Measurements from ENCODE around the gene OBSCN. TPM values are rescaled to one million over a fixed set of nuclear protein-coding genes. Genes with fewer than 3 reads are reported as not detected.

The OBSCN gene
- total RNA-seq, 1 donor from 2014 or later = 5.1 TPM

DNA sequence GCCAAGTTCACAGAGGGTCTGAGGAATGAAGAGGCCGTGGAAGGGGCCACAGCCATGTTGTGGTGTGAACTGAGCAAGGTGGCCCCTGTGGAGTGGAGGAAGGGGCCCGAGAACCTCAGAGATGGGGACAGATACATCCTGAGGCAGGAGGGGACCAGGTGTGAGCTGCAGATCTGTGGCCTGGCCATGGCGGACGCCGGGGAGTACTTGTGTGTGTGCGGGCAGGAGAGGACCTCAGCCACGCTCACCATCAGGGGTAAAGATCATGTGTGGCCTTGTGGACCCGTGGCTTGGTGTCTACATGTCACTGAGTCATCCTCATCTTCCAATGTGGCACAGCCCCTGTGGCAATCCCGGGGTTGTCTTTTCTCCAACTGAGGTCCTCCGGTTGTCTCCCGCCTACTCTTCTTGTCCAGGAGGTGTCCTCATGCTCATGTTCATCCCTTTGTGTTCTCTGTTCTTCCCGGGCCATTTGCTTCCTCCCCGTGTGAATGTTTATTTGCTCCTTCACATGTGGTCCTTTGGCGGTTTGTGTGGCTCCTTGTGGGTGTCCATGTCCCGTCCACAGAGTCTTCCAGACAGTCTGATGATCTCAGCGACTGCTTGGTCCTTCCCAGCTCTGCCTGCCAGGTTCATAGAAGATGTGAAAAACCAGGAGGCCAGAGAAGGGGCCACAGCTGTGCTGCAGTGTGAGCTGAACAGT is 84.2 kb downstream of the OBSCN start:
- Histone ChIP-seq H3K27ac (no peak overlapping the region), H3F3A (ENCODE audit: low read depth) (no peaks in the 10 kb centered on the region), H4K20me1 (ENCODE audit: low read depth) (no peaks in the 10 kb centered on the region), H3K9ac (no peak overlapping the region), H3K4me2 (no peak overlapping the region), H3K9me3 (ENCODE audit: low read depth) (no peaks in the 10 kb centered on the region), H3K4me3 (no peak overlapping the region), H3K27me3 (no peaks in the 10 kb centered on the region), H2AFZ (replicated peaks) (no peak overlapping the region), H3K79me2 (ENCODE audit: low read depth) (no peaks in the 10 kb centered on the region), H3K4me1 (no peaks in the 10 kb centered on the region), H3K36me3 (no peaks in the 10 kb centered on the region)
- Mint-ChIP-seq H3K27ac (peak overlapping the region; percentile 69), H3K27me3 (ENCODE audit: insufficient read depth, low read depth) (peaks cover 8% of the 10 kb centered on the region), H3K4me1 (no peaks in the 10 kb centered on the region), H3K4me3 (no peak overlapping the region), H3K9me3 (peaks cover 2% of the 10 kb centered on the region), H3K36me3 (peaks cover 34% of the 10 kb centered on the region)
- no peak for DNase-seq (ENCODE audit: low spot score)
- no peak for TF ChIP-seq EZH2phosphoT487 (IDR thresholded peaks at IDR 0.05)
- TF ChIP-seq, protein P1, sequence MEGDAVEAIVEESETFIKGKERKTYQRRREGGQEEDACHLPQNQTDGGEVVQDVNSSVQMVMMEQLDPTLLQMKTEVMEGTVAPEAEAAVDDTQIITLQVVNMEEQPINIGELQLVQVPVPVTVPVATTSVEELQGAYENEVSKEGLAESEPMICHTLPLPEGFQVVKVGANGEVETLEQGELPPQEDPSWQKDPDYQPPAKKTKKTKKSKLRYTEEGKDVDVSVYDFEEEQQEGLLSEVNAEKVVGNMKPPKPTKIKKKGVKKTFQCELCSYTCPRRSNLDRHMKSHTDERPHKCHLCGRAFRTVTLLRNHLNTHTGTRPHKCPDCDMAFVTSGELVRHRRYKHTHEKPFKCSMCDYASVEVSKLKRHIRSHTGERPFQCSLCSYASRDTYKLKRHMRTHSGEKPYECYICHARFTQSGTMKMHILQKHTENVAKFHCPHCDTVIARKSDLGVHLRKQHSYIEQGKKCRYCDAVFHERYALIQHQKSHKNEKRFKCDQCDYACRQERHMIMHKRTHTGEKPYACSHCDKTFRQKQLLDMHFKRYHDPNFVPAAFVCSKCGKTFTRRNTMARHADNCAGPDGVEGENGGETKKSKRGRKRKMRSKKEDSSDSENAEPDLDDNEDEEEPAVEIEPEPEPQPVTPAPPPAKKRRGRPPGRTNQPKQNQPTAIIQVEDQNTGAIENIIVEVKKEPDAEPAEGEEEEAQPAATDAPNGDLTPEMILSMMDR (IDR thresholded peaks at IDR 0.05) = no peak

- H3K9ac ChIP-seq = no peak overlapping the region
- Mint-ChIP-seq H3K27ac (peak overlapping the region; percentile 69), H3K4me3 (no peak overlapping the region), H3K27me3 (ENCODE audit: insufficient read depth, low read depth) (peaks cover 6% of the 10 kb centered on the region), H3K4me1 (no peaks in the 10 kb centered on the region), H3K36me3 (peaks cover 35% of the 10 kb centered on the region), H3K9me3 (peaks cover 2% of the 10 kb centered on the region)
- H3K79me2 ChIP-seq (ENCODE audit: low read depth) = no peaks in the 10 kb centered on the region
- H3K27ac ChIP-seq = no peak overlapping the region
- no peaks in the 10 kb centered on the region for H3K9me3 ChIP-seq (ENCODE audit: low read depth)
- TF ChIP-seq EZH2 (IDR thresholded peaks at IDR 0.05) (no peak), EZH2phosphoT487 (IDR thresholded peaks at IDR 0.05) (no peak)
- TF ChIP-seq, protein P1 (IDR thresholded peaks at IDR 0.05) = no peak
- no peaks in the 10 kb centered on the region for H3F3A ChIP-seq (ENCODE audit: low read depth)
- no peak overlapping the region for H2AFZ ChIP-seq (replicated peaks)
- no peaks in the 10 kb centered on the region for H3K27me3 ChIP-seq
- no peak overlapping the region for H3K4me2 ChIP-seq
- H4K20me1 ChIP-seq (ENCODE audit: low read depth) = no peaks in the 10 kb centered on the region
- DNase-seq (ENCODE audit: low spot score) = no peak
- H3K4me3 ChIP-seq = no peak overlapping the region
- H3K36me3 ChIP-seq = no peaks in the 10 kb centered on the region
- no peaks in the 10 kb centered on the region for H3K4me1 ChIP-seq
These were observed 84.7 kb downstream of the OBSCN start for GRCh38 chr1:228292609-228292911.

DNA sequence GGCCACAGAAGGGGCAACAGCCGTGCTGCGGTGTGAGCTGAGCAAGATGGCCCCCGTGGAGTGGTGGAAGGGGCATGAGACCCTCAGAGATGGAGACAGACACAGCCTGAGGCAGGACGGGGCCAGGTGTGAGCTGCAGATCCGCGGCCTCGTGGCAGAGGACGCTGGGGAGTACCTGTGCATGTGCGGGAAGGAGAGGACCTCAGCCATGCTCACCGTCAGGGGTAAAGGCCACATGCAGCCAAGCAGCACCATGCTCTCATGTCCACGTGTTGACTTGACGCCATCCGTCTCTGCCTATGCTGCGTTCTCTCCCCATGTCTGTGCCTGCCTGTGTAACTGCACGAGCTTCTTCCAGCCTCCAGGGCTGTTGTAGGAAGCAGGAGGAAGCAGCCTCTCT is 85.5 kb downstream of the OBSCN start:
- TF ChIP-seq EZH2 (IDR thresholded peaks at IDR 0.05) (no peak), EZH2phosphoT487 (IDR thresholded peaks at IDR 0.05) (no peak)
- TF ChIP-seq, protein P1 (IDR thresholded peaks at IDR 0.05) = no peak
- H3K4me3 Mint-ChIP-seq = no peak overlapping the region
- H3K9me3 Mint-ChIP-seq = peaks cover 4% of the 10 kb centered on the region
- DNase-seq (ENCODE audit: low spot score) = no peak
- Histone ChIP-seq H3K4me3 (no peak overlapping the region), H3K27me3 (no peaks in the 10 kb centered on the region), H3K4me2 (no peak overlapping the region), H3K36me3 (no peaks in the 10 kb centered on the region), H2AFZ (replicated peaks) (no peak overlapping the region), H3K4me1 (no peaks in the 10 kb centered on the region), H4K20me1 (ENCODE audit: low read depth) (no peaks in the 10 kb centered on the region), H3F3A (ENCODE audit: low read depth) (no peaks in the 10 kb centered on the region), H3K79me2 (ENCODE audit: low read depth) (no peaks in the 10 kb centered on the region), H3K27ac (no peak overlapping the region), H3K9me3 (ENCODE audit: low read depth) (no peaks in the 10 kb centered on the region), H3K9ac (no peak overlapping the region)
- no peak overlapping the region for H3K27ac Mint-ChIP-seq
- H3K27me3 Mint-ChIP-seq (ENCODE audit: insufficient read depth, low read depth) = peaks cover 6% of the 10 kb centered on the region
- H3K4me1 Mint-ChIP-seq = no peaks in the 10 kb centered on the region
- H3K36me3 Mint-ChIP-seq = peaks cover 41% of the 10 kb centered on the region
